Osteocyte (in vitro differentiated cells): ENCODE data around the gene UBE2D4. TPM values are rescaled to one million over a fixed set of nuclear protein-coding genes. Genes with fewer than 3 reads are reported as not detected.

Source experiments
- DNase-seq: peaks from one replicate; pipeline ENCODE4 v3.0.0; 2021; ENCODE audit warnings: mixed read lengths; ENCODE audit not compliant: unreplicated experiment; ENCODE audit errors: extremely low spot score
- H3K27ac Mint-ChIP-seq: one replicate; pipeline ENCODE4 v1.8.0; 2021; ENCODE audit warnings: mild to moderate bottlenecking, mixed read lengths; ENCODE audit not compliant: unreplicated experiment
- H3K27me3 Mint-ChIP-seq: one replicate; pipeline ENCODE4 v1.8.0; 2021; ENCODE audit warnings: mixed read lengths; ENCODE audit not compliant: unreplicated experiment
- H3K36me3 Mint-ChIP-seq: one replicate; pipeline ENCODE4 v1.8.0; 2021; ENCODE audit warnings: mixed read lengths; ENCODE audit not compliant: unreplicated experiment
- H3K4me1 Mint-ChIP-seq: one replicate; pipeline ENCODE4 v1.8.0; 2021; ENCODE audit warnings: mixed read lengths; ENCODE audit not compliant: unreplicated experiment
- H3K4me3 Mint-ChIP-seq: one replicate; pipeline ENCODE4 v1.8.0; 2021; ENCODE audit warnings: mild to moderate bottlenecking, moderate library complexity, mixed read lengths; ENCODE audit not compliant: unreplicated experiment
- H3K9me3 Mint-ChIP-seq: one replicate; pipeline ENCODE4 v1.8.0; 2021; ENCODE audit warnings: mixed read lengths; ENCODE audit not compliant: unreplicated experiment
- CTCF ChIP-seq: fragments of 200-600 bp; sonication (generic); IDR thresholded peaks from 2 replicates; pipeline ENCODE4 v1.5.0; 2021; ENCODE audit warnings: antibody characterized with exemption, mild to moderate bottlenecking, moderate library complexity
- total RNA-seq: library from RNA; stranded (reverse); gene quantifications from 2 replicates; pipeline ENCODE4 v1.2.1, GENCODE V29; 2021

Gene UBE2D4
- total RNA-seq, 1 donor from 2014 or later, result 18.5 TPM

DNA sequence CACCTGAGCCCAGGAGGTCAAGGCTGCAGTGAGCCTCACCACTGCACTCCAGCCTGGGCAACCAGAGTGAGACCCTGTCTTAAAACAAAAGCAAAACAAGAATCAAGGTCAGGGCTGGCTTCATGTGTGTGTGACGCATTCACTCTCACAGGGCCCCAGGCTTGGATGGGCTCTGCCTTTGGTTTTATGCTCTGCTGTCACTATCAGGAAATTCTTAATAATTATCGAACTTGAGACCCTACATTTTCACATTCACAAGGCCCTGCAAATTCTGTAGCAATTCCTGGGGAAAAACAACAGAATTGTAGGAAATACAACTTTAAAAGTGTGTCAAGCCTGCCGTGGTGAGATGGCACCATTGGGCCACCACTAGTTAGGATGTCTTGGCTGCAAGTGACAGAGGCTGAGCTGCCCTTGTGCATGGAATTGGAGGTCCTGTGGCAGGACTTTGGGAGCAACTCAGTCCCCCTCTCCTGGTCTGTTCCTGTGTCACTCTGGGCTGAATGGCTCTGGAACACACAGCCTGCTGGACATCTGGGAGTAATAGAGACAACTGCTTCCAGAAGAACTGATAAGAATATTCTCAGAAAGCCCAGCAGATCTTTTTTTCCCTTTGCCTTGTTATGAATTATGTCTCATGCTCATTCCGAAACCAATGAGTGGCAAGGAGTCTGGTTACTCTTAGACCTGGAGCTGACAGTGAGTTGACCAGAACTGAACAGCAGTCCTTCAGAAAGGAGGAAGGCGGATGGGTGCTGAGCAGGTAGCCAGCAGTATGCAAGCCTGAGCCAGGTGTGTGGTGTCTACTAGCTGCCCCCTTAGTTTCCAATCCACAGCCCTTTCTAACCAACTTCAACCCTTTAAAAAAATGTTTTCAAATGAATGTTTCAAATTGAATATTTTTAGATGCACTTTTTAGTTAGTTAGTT lies 3.6 kb downstream of the UBE2D4 start:
- no peaks in the 10 kb centered on the region for H3K27me3 Mint-ChIP-seq
- TF ChIP-seq CTCF, result no peak
- H3K4me3 Mint-ChIP-seq, result no peak overlapping the region

GRCh38 chr7:43931346-43931745 lies 5.1 kb downstream of the UBE2D4 start:
- Mint-ChIP-seq H3K36me3 (peaks cover 3% of the 10 kb centered on the region), H3K4me1 (peaks cover 6% of the 10 kb centered on the region), H3K9me3 (no peaks in the 10 kb centered on the region), H3K27me3 (no peaks in the 10 kb centered on the region), H3K4me3 (no peak overlapping the region), H3K27ac (no peak overlapping the region)
- TF ChIP-seq CTCF, result no peak
- no peak for DNase-seq

More for the DNA sequence above, 3.6 kb downstream of the UBE2D4 start:
- Mint-ChIP-seq H3K27ac (no peak overlapping the region), H3K4me1 (peaks cover 11% of the 10 kb centered on the region), H3K9me3 (no peaks in the 10 kb centered on the region), H3K36me3 (peaks cover 3% of the 10 kb centered on the region)
- no peak for DNase-seq

- no peaks in the 10 kb centered on the region for H3K4me1 Mint-ChIP-seq
- no peak overlapping the region for H3K4me3 Mint-ChIP-seq
- no peaks in the 10 kb centered on the region for H3K27me3 Mint-ChIP-seq
- DNase-seq, result no peak
- H3K36me3 Mint-ChIP-seq, result peaks cover 3% of the 10 kb centered on the region
- H3K9me3 Mint-ChIP-seq, result no peaks in the 10 kb centered on the region
- no peak overlapping the region for H3K27ac Mint-ChIP-seq
- no peak for TF ChIP-seq CTCF
Measured at GRCh38 chr7:43933902-43934560, 7.8 kb downstream of the UBE2D4 start.

DNA sequence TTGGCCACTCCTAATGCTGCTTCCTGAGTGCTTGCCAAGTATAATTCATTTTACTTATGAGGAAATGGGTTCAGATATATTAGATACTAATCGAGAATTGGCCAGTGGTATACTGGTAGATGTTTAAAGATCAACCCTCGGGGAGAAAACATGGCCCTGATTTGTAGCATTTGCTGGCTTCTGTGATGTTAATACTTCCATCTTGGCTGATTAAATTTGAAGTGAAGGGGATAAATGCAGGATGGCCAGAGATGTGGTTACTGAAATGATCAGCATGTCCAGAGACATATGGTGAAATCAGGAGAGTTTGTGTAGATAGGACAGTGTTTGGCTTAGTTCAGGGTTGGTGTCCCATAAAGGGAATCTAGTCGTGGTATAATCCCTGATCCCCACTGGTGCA lies 11.2 kb downstream of the UBE2D4 start:
- Mint-ChIP-seq H3K27me3 (no peaks in the 10 kb centered on the region), H3K36me3 (peaks cover 2% of the 10 kb centered on the region), H3K9me3 (no peaks in the 10 kb centered on the region), H3K4me1 (no peaks in the 10 kb centered on the region), H3K4me3 (no peak overlapping the region), H3K27ac (no peak overlapping the region)
- DNase-seq, result no peak
- TF ChIP-seq CTCF, result no peak

- Mint-ChIP-seq H3K27ac (no peak overlapping the region), H3K4me3 (no peak overlapping the region), H3K9me3 (no peaks in the 10 kb centered on the region), H3K36me3 (peaks cover 6% of the 10 kb centered on the region), H3K27me3 (no peaks in the 10 kb centered on the region), H3K4me1 (no peaks in the 10 kb centered on the region)
- DNase-seq, result no peak
- no peak for TF ChIP-seq CTCF
Measured at GRCh38 chr7:43938892-43939482, 12.8 kb downstream of the UBE2D4 start.
